ENCODE data around the gene ELF4.

Gene ELF4

GRCh38 chrX:130032552-130032951 lies 77.7 kb downstream of the ELF4 start:
- DNase-seq, result no peak

DNA sequence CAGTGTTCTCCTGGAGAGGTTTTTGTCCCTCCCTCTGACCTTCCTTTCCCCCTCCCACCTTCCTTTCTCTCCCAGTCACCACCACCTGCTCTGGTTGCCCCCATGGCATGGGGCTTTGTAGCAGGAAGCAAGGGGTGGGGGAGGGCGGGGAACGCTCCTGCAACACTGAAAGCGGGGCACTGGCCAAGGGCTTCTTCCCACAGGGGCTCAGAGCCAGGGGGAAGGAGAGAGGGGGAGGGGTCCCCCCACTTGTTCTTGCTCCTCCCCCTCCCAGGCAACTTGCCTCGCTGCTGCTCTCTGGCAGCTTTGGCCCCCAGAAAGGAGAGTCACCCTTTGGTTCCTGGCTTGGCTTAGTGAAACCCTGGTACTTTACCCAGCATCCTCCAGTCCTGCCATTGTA lies 79.5 kb downstream of the ELF4 start:
- no peak for DNase-seq

- peak; percentile 48 for DNase-seq
Measured at GRCh38 chrX:130028196-130028595, 82.1 kb downstream of the ELF4 start.

- no peak for DNase-seq
Measured at GRCh38 chrX:130027569-130027968, 82.7 kb downstream of the ELF4 start.

GRCh38 chrX:130025256-130025655 lies 85.0 kb downstream of the ELF4 start:
- no peak for DNase-seq

DNA sequence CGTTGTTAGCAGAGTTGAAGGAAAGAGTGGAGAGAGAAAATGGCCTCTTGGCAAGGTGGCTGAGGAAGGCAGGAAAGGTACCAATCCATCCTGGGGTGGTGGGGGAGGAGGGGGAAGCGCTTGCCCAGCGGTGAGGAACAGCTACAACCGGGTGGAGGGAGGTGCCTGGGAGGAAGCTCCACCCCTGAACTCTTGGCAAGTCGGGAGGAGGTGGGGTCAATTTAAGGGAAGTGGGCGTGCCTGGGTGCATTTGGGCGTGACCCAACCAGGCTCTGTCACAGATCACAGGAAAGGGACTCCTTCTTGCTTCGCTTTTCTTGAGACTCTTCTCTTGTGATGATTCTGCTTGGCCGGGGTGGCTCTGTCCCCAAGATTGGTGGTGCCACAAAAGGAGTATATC lies 86.2 kb downstream of the ELF4 start:
- DNase-seq, result peak; percentile 73

DNA sequence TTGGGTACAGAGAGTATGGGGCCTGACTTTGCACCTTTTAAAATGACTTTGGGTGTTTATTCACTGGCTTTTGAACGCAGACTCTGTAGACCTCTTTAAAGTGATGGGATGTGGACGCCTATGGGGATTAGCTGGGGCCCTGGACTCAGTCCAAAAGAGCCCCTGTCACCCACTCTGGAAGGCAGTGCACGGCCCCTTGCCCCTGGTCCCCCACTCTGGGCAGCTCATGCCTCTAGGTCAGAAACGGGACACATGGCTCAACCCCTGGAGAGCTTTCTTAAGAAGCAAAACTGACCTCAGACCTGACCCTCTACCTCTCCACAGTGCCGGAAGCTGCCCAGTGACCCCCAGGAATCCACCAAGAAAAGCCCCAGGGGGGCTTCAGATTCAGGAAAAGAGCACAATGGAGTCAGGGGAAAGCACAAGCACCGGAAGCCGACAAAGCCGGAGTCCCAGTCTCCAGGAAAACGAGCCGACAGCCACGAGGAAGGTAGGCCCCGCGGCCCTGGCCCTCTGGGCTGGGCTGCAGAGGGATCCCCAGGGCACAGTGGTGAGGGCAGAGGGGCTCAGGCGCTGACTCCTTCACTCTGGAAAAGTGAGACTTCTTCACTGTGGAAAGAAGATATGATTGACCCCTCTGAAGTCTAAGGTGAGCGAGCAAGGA lies 89.5 kb downstream of the ELF4 start:
- DNase-seq, result no peak

DNA sequence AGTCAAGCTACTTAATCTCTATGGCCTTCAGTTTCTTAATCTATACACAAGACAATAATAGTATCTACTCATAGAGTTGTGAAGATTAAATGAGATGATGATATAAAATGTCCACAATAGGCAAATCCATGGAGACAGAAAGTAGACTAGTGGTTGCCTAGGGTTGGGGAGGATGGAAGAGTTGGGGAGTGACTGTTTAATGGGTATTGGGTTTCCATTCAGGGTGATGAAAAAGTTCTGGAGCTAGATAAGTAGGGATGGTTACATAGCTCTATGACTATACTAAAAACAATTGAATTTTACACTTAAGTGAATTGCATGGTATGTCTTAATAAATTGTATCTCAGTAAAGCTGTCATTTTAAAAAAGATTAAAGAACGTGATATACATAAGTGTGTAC lies 92.2 kb downstream of the ELF4 start:
- no peak for DNase-seq

GRCh38 chrX:130015181-130015580 lies 95.1 kb downstream of the ELF4 start:
- DNase-seq, result no peak
